HEK293 (cell line): ENCODE results near the gene PDGFC.

ENCODE experiments used
- CTCF ChIA-PET: fragments of 350-600 bp; formaldehyde crosslinking; extraction: SDS; loops from one replicate; lab custom pipeline; 2021; ENCODE audit warnings: antibody characterized with exemption; lab: Yijun Ruan, JAX
- POLR2A ChIA-PET: fragments of 300-600 bp; formaldehyde crosslinking; extraction: SDS; loops from one replicate; lab custom pipeline; 2020; ENCODE audit warnings: antibody characterized with exemption, inconsistent platforms; lab: Yijun Ruan, JAX
- H3K27ac ChIP-seq: fragments of 200-500 bp; sonication (Bioruptor generic); 2 replicates; pipeline ENCODE4 v1.5.1; 2014; ENCODE audit warnings: low read depth, low read length, control low read depth, inconsistent platforms; ENCODE audit errors: extremely low read depth
- H3K36me3 ChIP-seq, 2 experiments: fragments of 200-500 bp in 1 of 2; sonication (Bioruptor generic) in 1 of 2; 1 replicate in 1 of 2; 2 replicates in 1 of 2; pipeline ENCODE4 v1.5.1; 2014 to 2017; ENCODE audit warnings: inconsistent platforms in 2 of 2, low read length in 2 of 2; ENCODE audit not compliant: control insufficient read depth in 2 of 2, insufficient read depth in 1 of 2
- H3K4me1 ChIP-seq: fragments of 200-500 bp; sonication (Bioruptor generic); 2 replicates; pipeline ENCODE4 v1.5.1; 2014; ENCODE audit warnings: mild to moderate bottlenecking, low read length, inconsistent platforms; ENCODE audit not compliant: control insufficient read depth, insufficient read depth
- H3K4me3 ChIP-seq: 2 replicates; pipeline ENCODE4 v1.5.1; 2011; ENCODE audit warnings: low read depth, mild to moderate bottlenecking, control low read depth, low read length, moderate library complexity
- H3K9me3 ChIP-seq: fragments of 200-500 bp; sonication (Bioruptor generic); 2 replicates; pipeline ENCODE4 v1.5.1; 2014; ENCODE audit warnings: low read depth, low read length, inconsistent platforms; ENCODE audit not compliant: control insufficient read depth, insufficient read depth
- GFI1B ChIP-seq: fragments of 450-650 bp; formaldehyde crosslinking; IDR thresholded peaks from 2 replicates; pipeline ENCODE4 v1.5.1; 2016; ENCODE audit warnings: missing biosample characterization, missing genetic modification characterization
- GLIS1 ChIP-seq: fragments of 450-650 bp; formaldehyde crosslinking; IDR thresholded peaks from 2 replicates; pipeline ENCODE4 v1.5.1; 2016; ENCODE audit warnings: missing biosample characterization, missing genetic modification characterization
- GLIS2 ChIP-seq: fragments of 450-650 bp; formaldehyde crosslinking; IDR thresholded peaks from 2 replicates; pipeline ENCODE4 v1.5.1; 2016; ENCODE audit warnings: missing biosample characterization, missing genetic modification characterization
- RBAK ChIP-seq: fragments of 450-650 bp; formaldehyde crosslinking; IDR thresholded peaks from 2 replicates; pipeline ENCODE4 v1.5.1; 2016; ENCODE audit warnings: missing biosample characterization, missing genetic modification characterization
- ZBTB17 ChIP-seq: fragments of 450-650 bp; formaldehyde crosslinking; IDR thresholded peaks from 2 replicates; pipeline ENCODE4 v1.5.1; 2016; ENCODE audit warnings: missing biosample characterization, missing genetic modification characterization
- ZBTB20 ChIP-seq: fragments of 450-650 bp; formaldehyde crosslinking; IDR thresholded peaks from 2 replicates; pipeline ENCODE4 v1.5.1; 2016; ENCODE audit warnings: missing biosample characterization, missing genetic modification characterization
- ZBTB7A ChIP-seq: fragments of 450-650 bp; formaldehyde crosslinking; IDR thresholded peaks from 2 replicates; pipeline ENCODE4 v1.5.1; 2016; ENCODE audit warnings: low read depth, missing biosample characterization, missing genetic modification characterization
- ZBTB8A ChIP-seq: fragments of 450-650 bp; formaldehyde crosslinking; IDR thresholded peaks from 2 replicates; pipeline ENCODE4 v1.5.1; 2016; ENCODE audit warnings: missing biosample characterization, missing genetic modification characterization
- ZNF157 ChIP-seq: fragments of 450-650 bp; formaldehyde crosslinking; IDR thresholded peaks from 2 replicates; pipeline ENCODE4 v1.5.1; 2016; ENCODE audit warnings: missing biosample characterization, missing genetic modification characterization
- ZNF16 ChIP-seq: fragments of 450-650 bp; formaldehyde crosslinking; IDR thresholded peaks from 2 replicates; pipeline ENCODE4 v1.5.1; 2016; ENCODE audit warnings: low read depth, missing biosample characterization, missing genetic modification characterization
- ZNF169 ChIP-seq: fragments of 450-650 bp; formaldehyde crosslinking; IDR thresholded peaks from 2 replicates; pipeline ENCODE4 v1.5.1; 2016; ENCODE audit warnings: missing biosample characterization, missing genetic modification characterization
- ZNF174 ChIP-seq: fragments of 450-650 bp; formaldehyde crosslinking; IDR thresholded peaks from 2 replicates; pipeline ENCODE4 v1.5.0; 2017; ENCODE audit warnings: missing biosample characterization, mild to moderate bottlenecking, missing genetic modification characterization
- ZNF24 ChIP-seq: fragments of 450-650 bp; formaldehyde crosslinking; IDR thresholded peaks from 2 replicates; pipeline ENCODE4 v1.5.1; 2016; ENCODE audit warnings: missing biosample characterization, missing genetic modification characterization
- ZNF311 ChIP-seq: fragments of 450-650 bp; formaldehyde crosslinking; IDR thresholded peaks from 2 replicates; pipeline ENCODE4 v1.5.1; 2017; ENCODE audit warnings: missing biosample characterization, missing genetic modification characterization, borderline replicate concordance
- ZNF596 ChIP-seq: fragments of 450-650 bp; IDR thresholded peaks from 2 replicates; pipeline ENCODE4 v1.5.0; 2018; ENCODE audit warnings: missing biosample characterization, mild to moderate bottlenecking, missing genetic modification characterization, moderate library complexity
- ZNF610 ChIP-seq: fragments of 450-650 bp; formaldehyde crosslinking; IDR thresholded peaks from 2 replicates; pipeline ENCODE4 v1.5.1; 2016; ENCODE audit warnings: missing biosample characterization, missing genetic modification characterization, borderline replicate concordance
- ZNF621 ChIP-seq: fragments of 450-650 bp; formaldehyde crosslinking; IDR thresholded peaks from 2 replicates; pipeline ENCODE4 v1.5.1; 2017; ENCODE audit warnings: missing biosample characterization, missing genetic modification characterization
- ZNF654 ChIP-seq: fragments of 450-650 bp; formaldehyde crosslinking; IDR thresholded peaks from 2 replicates; pipeline ENCODE4 v1.5.1; 2016; ENCODE audit warnings: low read depth, missing biosample characterization, missing genetic modification characterization
- ZNF843 ChIP-seq: fragments of 450-650 bp; formaldehyde crosslinking; IDR thresholded peaks from 2 replicates; pipeline ENCODE4 v1.5.1; 2016; ENCODE audit warnings: missing biosample characterization, missing genetic modification characterization
- ZSCAN16 ChIP-seq: fragments of 450-650 bp; formaldehyde crosslinking; IDR thresholded peaks from 2 replicates; pipeline ENCODE4 v1.5.1; 2016; ENCODE audit warnings: missing biosample characterization, missing genetic modification characterization
- TF ChIP-seq, protein P1 (sequence below): fragments of 450-650 bp; formaldehyde crosslinking; IDR thresholded peaks from 2 replicates; pipeline ENCODE4 v1.5.1; 2017; ENCODE audit warnings: missing biosample characterization, mild to moderate bottlenecking, missing genetic modification characterization, moderate library complexity
- TF ChIP-seq, protein P2 (sequence below): fragments of 450-650 bp; formaldehyde crosslinking; IDR thresholded peaks from 2 replicates; pipeline ENCODE4 v1.5.1; 2016; ENCODE audit warnings: missing biosample characterization, missing genetic modification characterization, low read depth
- TF ChIP-seq, protein P3 (sequence below): fragments of 450-650 bp; formaldehyde crosslinking; IDR thresholded peaks from 2 replicates; pipeline ENCODE4 v1.5.1; 2016; ENCODE audit warnings: missing biosample characterization, missing genetic modification characterization
- TF ChIP-seq, protein P4 (sequence below): fragments of 450-650 bp; formaldehyde crosslinking; IDR thresholded peaks from 2 replicates; pipeline ENCODE4 v1.5.1; 2016; ENCODE audit warnings: missing biosample characterization, missing genetic modification characterization, borderline replicate concordance
- TF ChIP-seq, protein P5 (sequence below): fragments of 450-650 bp; formaldehyde crosslinking; IDR thresholded peaks from 2 replicates; pipeline ENCODE4 v1.5.1; 2017; ENCODE audit warnings: missing biosample characterization, missing genetic modification characterization

The PDGFC gene

DNA sequence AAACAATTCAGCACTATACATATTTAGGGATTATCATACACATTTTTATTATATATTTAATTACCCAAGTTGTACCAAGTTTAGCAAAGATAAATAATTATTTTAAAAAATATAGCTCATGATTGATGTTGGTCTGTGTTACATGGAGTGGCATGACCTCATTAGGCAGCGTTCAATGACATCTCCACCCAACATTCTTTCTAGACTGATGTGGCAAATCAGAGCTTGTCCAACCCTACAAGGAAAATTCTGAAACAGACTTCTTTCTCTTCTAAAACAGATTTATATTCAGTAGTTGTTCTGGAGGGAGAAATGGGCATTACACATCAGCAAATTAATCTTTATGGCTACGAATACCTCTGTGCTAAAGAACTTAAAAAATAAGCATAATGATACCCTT lies 189.7 kb downstream of the PDGFC start:
- Histone ChIP-seq H3K4me1 (no peaks in the 10 kb centered on the region), H3K27ac (no peak overlapping the region)
- TF ChIP-seq, protein P1, sequence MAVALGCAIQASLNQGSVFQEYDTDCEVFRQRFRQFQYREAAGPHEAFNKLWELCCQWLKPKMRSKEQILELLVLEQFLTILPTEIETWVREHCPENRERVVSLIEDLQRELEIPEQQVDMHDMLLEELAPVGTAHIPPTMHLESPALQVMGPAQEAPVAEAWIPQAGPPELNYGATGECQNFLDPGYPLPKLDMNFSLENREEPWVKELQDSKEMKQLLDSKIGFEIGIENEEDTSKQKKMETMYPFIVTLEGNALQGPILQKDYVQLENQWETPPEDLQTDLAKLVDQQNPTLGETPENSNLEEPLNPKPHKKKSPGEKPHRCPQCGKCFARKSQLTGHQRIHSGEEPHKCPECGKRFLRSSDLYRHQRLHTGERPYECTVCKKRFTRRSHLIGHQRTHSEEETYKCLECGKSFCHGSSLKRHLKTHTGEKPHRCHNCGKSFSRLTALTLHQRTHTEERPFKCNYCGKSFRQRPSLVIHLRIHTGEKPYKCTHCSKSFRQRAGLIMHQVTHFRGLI (tag by site-specific recombination) = no peak
- TF ChIP-seq RBAK (tag by site-specific recombination) (no peak), ZNF621 (tag by site-specific recombination) (no peak), ZNF16 (tag by site-specific recombination) (no peak), ZBTB17 (no peak), ZNF654 (no peak), ZNF174 (no peak), ZNF157 (tag by site-specific recombination) (no peak), ZBTB8A (tag by site-specific recombination) (no peak), ZNF24 (no peak)
- TF ChIP-seq, protein P2, sequence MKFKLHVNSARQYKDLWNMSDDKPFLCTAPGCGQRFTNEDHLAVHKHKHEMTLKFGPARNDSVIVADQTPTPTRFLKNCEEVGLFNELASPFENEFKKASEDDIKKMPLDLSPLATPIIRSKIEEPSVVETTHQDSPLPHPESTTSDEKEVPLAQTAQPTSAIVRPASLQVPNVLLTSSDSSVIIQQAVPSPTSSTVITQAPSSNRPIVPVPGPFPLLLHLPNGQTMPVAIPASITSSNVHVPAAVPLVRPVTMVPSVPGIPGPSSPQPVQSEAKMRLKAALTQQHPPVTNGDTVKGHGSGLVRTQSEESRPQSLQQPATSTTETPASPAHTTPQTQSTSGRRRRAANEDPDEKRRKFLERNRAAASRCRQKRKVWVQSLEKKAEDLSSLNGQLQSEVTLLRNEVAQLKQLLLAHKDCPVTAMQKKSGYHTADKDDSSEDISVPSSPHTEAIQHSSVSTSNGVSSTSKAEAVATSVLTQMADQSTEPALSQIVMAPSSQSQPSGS (tag by site-specific recombination) = no peak
- TF ChIP-seq, protein P3, sequence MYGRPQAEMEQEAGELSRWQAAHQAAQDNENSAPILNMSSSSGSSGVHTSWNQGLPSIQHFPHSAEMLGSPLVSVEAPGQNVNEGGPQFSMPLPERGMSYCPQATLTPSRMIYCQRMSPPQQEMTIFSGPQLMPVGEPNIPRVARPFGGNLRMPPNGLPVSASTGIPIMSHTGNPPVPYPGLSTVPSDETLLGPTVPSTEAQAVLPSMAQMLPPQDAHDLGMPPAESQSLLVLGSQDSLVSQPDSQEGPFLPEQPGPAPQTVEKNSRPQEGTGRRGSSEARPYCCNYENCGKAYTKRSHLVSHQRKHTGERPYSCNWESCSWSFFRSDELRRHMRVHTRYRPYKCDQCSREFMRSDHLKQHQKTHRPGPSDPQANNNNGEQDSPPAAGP (tag by site-specific recombination) = no peak
- TF ChIP-seq, protein P4, sequence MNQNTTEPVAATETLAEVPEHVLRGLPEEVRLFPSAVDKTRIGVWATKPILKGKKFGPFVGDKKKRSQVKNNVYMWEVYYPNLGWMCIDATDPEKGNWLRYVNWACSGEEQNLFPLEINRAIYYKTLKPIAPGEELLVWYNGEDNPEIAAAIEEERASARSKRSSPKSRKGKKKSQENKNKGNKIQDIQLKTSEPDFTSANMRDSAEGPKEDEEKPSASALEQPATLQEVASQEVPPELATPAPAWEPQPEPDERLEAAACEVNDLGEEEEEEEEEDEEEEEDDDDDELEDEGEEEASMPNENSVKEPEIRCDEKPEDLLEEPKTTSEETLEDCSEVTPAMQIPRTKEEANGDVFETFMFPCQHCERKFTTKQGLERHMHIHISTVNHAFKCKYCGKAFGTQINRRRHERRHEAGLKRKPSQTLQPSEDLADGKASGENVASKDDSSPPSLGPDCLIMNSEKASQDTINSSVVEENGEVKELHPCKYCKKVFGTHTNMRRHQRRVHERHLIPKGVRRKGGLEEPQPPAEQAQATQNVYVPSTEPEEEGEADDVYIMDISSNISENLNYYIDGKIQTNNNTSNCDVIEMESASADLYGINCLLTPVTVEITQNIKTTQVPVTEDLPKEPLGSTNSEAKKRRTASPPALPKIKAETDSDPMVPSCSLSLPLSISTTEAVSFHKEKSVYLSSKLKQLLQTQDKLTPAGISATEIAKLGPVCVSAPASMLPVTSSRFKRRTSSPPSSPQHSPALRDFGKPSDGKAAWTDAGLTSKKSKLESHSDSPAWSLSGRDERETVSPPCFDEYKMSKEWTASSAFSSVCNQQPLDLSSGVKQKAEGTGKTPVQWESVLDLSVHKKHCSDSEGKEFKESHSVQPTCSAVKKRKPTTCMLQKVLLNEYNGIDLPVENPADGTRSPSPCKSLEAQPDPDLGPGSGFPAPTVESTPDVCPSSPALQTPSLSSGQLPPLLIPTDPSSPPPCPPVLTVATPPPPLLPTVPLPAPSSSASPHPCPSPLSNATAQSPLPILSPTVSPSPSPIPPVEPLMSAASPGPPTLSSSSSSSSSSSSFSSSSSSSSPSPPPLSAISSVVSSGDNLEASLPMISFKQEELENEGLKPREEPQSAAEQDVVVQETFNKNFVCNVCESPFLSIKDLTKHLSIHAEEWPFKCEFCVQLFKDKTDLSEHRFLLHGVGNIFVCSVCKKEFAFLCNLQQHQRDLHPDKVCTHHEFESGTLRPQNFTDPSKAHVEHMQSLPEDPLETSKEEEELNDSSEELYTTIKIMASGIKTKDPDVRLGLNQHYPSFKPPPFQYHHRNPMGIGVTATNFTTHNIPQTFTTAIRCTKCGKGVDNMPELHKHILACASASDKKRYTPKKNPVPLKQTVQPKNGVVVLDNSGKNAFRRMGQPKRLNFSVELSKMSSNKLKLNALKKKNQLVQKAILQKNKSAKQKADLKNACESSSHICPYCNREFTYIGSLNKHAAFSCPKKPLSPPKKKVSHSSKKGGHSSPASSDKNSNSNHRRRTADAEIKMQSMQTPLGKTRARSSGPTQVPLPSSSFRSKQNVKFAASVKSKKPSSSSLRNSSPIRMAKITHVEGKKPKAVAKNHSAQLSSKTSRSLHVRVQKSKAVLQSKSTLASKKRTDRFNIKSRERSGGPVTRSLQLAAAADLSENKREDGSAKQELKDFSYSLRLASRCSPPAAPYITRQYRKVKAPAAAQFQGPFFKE (tag by site-specific recombination) = no peak
- TF ChIP-seq, all 188 proteins: peak for 0
- CTCF ChIA-PET = no interaction called here
- POLR2A ChIA-PET = no interaction called here
- no peaks in the 10 kb centered on the region for H3K36me3 ChIP-seq
- no peak overlapping the region for H3K4me3 ChIP-seq
- H3K9me3 ChIP-seq = no peaks in the 10 kb centered on the region

DNA sequence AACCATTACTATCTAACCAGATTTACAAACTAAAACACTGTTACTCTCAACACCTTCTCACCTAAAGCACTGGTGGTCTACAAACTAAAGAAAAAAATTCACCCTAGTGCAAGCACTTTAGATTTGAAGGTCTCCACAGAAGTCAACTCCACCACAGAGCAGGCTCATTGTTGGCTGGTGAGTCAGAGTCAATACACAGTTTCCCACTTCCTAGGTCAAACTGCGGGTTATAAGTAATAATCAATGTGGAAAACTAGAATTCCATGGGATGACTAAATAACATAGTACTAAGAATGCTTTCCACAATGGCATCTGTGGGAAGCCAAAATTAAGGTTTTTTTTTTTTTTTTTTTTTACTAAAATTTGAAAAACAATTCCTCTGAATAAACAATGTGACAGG lies 191.8 kb downstream of the PDGFC start:
- POLR2A ChIA-PET = interaction anchor here (0.6 kb wide), 1 partner anchor 99 kb away, joined by 4 read pairs; no protein-coding TSS in a partner anchor
- Histone ChIP-seq H3K27ac (no peak overlapping the region), H3K36me3 (no peaks in the 10 kb centered on the region), H3K4me1 (no peaks in the 10 kb centered on the region), H3K4me3 (no peak overlapping the region), H3K9me3 (no peaks in the 10 kb centered on the region)
- CTCF ChIA-PET = no interaction called here
- TF ChIP-seq, protein P5, sequence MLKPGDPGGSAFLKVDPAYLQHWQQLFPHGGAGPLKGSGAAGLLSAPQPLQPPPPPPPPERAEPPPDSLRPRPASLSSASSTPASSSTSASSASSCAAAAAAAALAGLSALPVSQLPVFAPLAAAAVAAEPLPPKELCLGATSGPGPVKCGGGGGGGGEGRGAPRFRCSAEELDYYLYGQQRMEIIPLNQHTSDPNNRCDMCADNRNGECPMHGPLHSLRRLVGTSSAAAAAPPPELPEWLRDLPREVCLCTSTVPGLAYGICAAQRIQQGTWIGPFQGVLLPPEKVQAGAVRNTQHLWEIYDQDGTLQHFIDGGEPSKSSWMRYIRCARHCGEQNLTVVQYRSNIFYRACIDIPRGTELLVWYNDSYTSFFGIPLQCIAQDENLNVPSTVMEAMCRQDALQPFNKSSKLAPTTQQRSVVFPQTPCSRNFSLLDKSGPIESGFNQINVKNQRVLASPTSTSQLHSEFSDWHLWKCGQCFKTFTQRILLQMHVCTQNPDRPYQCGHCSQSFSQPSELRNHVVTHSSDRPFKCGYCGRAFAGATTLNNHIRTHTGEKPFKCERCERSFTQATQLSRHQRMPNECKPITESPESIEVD (tag by site-specific recombination) = no peak
- TF ChIP-seq ZNF610 (tag by site-specific recombination) (no peak), ZBTB7A (no peak), ZSCAN16 (tag by site-specific recombination) (no peak), ZNF169 (tag by site-specific recombination) (no peak), ZNF24 (no peak), GLIS2 (no peak), ZNF843 (no peak), GFI1B (tag by site-specific recombination) (no peak), ZNF596 (no peak), ZNF311 (tag by site-specific recombination) (no peak), ZBTB20 (tag by site-specific recombination) (no peak), GLIS1 (no peak)
